GM18520 (cell line): Measurements from ENCODE around the gene CSNK1D.
"Not testable (repeated sequence)": the region's sequence is repeated elsewhere in the genome, so short reads cannot be mapped to it uniquely, and the experiment has no call there.

Experiments
- ATAC-seq: cut with Tn5 transposase; IDR thresholded peaks from one replicate; pipeline ENCODE4 v1.9.1; 2021; ENCODE audit not compliant: unreplicated experiment

CSNK1D gene

GRCh38 chr17:82195675-82196672 is 77.5 kb downstream of the CSNK1D start:
- ATAC-seq: no peak

- ATAC-seq: no peak
Observed at GRCh38 chr17:82194765-82195164, 78.7 kb downstream of the CSNK1D start.

- no peak for ATAC-seq
Observed at GRCh38 chr17:82193520-82194220, 79.8 kb downstream of the CSNK1D start.

GRCh38 chr17:82193050-82193449 is 80.5 kb downstream of the CSNK1D start:
- not testable (repeated sequence) for ATAC-seq
